ENCODE measurements around the gene OR4F6. TPM values are rescaled to one million over a fixed set of nuclear protein-coding genes. Genes with fewer than 3 reads are reported as not detected.
"Not testable (repeated sequence)": the region's sequence is repeated elsewhere in the genome, so short reads cannot be mapped to it uniquely, and the experiment has no call there.

Gene OR4F6
- total RNA-seq, 1 donor from 2014 or later = not detected

DNA sequence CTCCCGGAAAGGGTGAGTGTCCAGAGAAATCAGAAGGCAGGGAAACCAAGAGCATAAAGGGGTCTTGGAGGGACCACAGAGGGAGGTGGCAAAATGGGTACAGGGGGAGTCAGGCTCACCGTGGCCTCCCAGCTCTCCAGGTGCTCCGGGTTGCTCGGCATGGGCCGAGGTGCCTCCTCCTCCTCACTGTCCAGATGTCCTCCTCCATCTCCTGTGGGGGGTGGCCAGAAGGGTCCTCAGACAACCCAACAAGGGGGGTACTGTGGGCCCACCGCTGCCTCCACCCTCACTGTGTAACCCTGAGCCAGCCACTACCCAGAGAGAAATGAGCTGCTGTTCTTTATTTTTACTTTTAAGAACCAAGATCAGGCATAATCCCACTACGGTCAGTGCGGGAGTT is 30.4 kb upstream of the OR4F6 start:
- Histone ChIP-seq H3K9me3 (ENCODE audit: low read depth) (no peaks in the 10 kb centered on the region), H3K27ac (no peak overlapping the region), H3F3A (ENCODE audit: low read depth) (no peaks in the 10 kb centered on the region), H3K27me3 (no peaks in the 10 kb centered on the region), H3K4me3 (no peak overlapping the region), H3K9ac (no peak overlapping the region), H2AFZ (replicated peaks) (no peak overlapping the region), H3K4me2 (no peak overlapping the region), H3K79me2 (ENCODE audit: low read depth) (no peaks in the 10 kb centered on the region), H3K4me1 (no peaks in the 10 kb centered on the region), H4K20me1 (ENCODE audit: low read depth) (no peaks in the 10 kb centered on the region), H3K36me3 (no peaks in the 10 kb centered on the region)
- Mint-ChIP-seq H3K36me3 (no peaks in the 10 kb centered on the region), H3K27ac (no peak overlapping the region), H3K9me3 (no peaks in the 10 kb centered on the region), H3K27me3 (ENCODE audit: insufficient read depth, low read depth) (peaks cover 12% of the 10 kb centered on the region), H3K4me3 (no peak overlapping the region), H3K4me1 (no peaks in the 10 kb centered on the region)
- TF ChIP-seq EZH2phosphoT487 (IDR thresholded peaks at IDR 0.05) = no peak
- TF ChIP-seq CTCF (IDR thresholded peaks at IDR 0.05) = no peak
- TF ChIP-seq EZH2 (IDR thresholded peaks at IDR 0.05) = no peak
- no peak for DNase-seq (ENCODE audit: low spot score)

- no peaks in the 10 kb centered on the region for H4K20me1 ChIP-seq (ENCODE audit: low read depth)
- no peak overlapping the region for H3K4me3 ChIP-seq
- no peaks in the 10 kb centered on the region for H3K9me3 Mint-ChIP-seq
- H3K36me3 ChIP-seq = no peaks in the 10 kb centered on the region
- peaks cover 12% of the 10 kb centered on the region for H3K27me3 Mint-ChIP-seq (ENCODE audit: insufficient read depth, low read depth)
- H3K36me3 Mint-ChIP-seq = no peaks in the 10 kb centered on the region
- H3F3A ChIP-seq (ENCODE audit: low read depth) = no peaks in the 10 kb centered on the region
- TF ChIP-seq EZH2 (IDR thresholded peaks at IDR 0.05) (no peak), CTCF (IDR thresholded peaks at IDR 0.05) (peak; percentile 39), EZH2phosphoT487 (IDR thresholded peaks at IDR 0.05) (no peak)
- no peaks in the 10 kb centered on the region for H3K79me2 ChIP-seq (ENCODE audit: low read depth)
- H3K4me1 ChIP-seq = no peaks in the 10 kb centered on the region
- H3K4me3 Mint-ChIP-seq = no peak overlapping the region
- DNase-seq (ENCODE audit: low spot score) = peak; percentile 20
- no peaks in the 10 kb centered on the region for H3K9me3 ChIP-seq (ENCODE audit: low read depth)
- no peak overlapping the region for H2AFZ ChIP-seq (replicated peaks)
- no peak overlapping the region for H3K9ac ChIP-seq
- H3K27ac ChIP-seq = no peak overlapping the region
- no peaks in the 10 kb centered on the region for H3K4me1 Mint-ChIP-seq
- H3K27ac Mint-ChIP-seq = no peak overlapping the region
- H3K4me2 ChIP-seq = no peak overlapping the region
- H3K27me3 ChIP-seq = no peaks in the 10 kb centered on the region
These were observed 29.7 kb upstream of the OR4F6 start for GRCh38 chr15:101773496-101774100.

- no peaks in the 10 kb centered on the region for H3K9me3 ChIP-seq (ENCODE audit: low read depth)
- H3K9me3 Mint-ChIP-seq = no peaks in the 10 kb centered on the region
- no peak overlapping the region for H3K4me2 ChIP-seq
- H3K27me3 Mint-ChIP-seq (ENCODE audit: insufficient read depth, low read depth) = peaks cover 12% of the 10 kb centered on the region
- H4K20me1 ChIP-seq (ENCODE audit: low read depth) = no peaks in the 10 kb centered on the region
- no peaks in the 10 kb centered on the region for H3K36me3 Mint-ChIP-seq
- no peak overlapping the region for H3K27ac Mint-ChIP-seq
- no peaks in the 10 kb centered on the region for H3K4me1 Mint-ChIP-seq
- TF ChIP-seq CTCF (IDR thresholded peaks at IDR 0.05) (no peak), EZH2 (IDR thresholded peaks at IDR 0.05) (no peak), EZH2phosphoT487 (IDR thresholded peaks at IDR 0.05) (no peak)
- no peaks in the 10 kb centered on the region for H3K79me2 ChIP-seq (ENCODE audit: low read depth)
- H2AFZ ChIP-seq (replicated peaks) = no peak overlapping the region
- H3K4me3 Mint-ChIP-seq = no peak overlapping the region
- H3K36me3 ChIP-seq = no peaks in the 10 kb centered on the region
- no peak overlapping the region for H3K27ac ChIP-seq
- H3K4me3 ChIP-seq = no peak overlapping the region
- H3F3A ChIP-seq (ENCODE audit: low read depth) = no peaks in the 10 kb centered on the region
- H3K27me3 ChIP-seq = no peaks in the 10 kb centered on the region
- no peaks in the 10 kb centered on the region for H3K4me1 ChIP-seq
- DNase-seq (ENCODE audit: low spot score) = no peak
- no peak overlapping the region for H3K9ac ChIP-seq
These were observed 28.2 kb upstream of the OR4F6 start for GRCh38 chr15:101775136-101775535.

GRCh38 chr15:101778576-101778975 is 24.7 kb upstream of the OR4F6 start:
- not testable (repeated sequence) for H4K20me1 ChIP-seq (ENCODE audit: low read depth); DNase-seq (ENCODE audit: low spot score); H3K4me3 Mint-ChIP-seq; H3K4me3 ChIP-seq; H3K4me2 ChIP-seq; H3K9me3 Mint-ChIP-seq; H3K79me2 ChIP-seq (ENCODE audit: low read depth); H3K27ac Mint-ChIP-seq; H3K36me3 Mint-ChIP-seq; H3K9ac ChIP-seq; H3K27me3 Mint-ChIP-seq (ENCODE audit: insufficient read depth, low read depth); H3K27me3 ChIP-seq; H3F3A ChIP-seq (ENCODE audit: low read depth); H3K9me3 ChIP-seq (ENCODE audit: low read depth); H2AFZ ChIP-seq (replicated peaks); H3K4me1 Mint-ChIP-seq; H3K36me3 ChIP-seq; H3K27ac ChIP-seq; H3K4me1 ChIP-seq

GRCh38 chr15:101780225-101780624 is 23.1 kb upstream of the OR4F6 start:
- H3K4me3 Mint-ChIP-seq; H3K9me3 ChIP-seq (ENCODE audit: low read depth); H3K9me3 Mint-ChIP-seq; H3K27me3 Mint-ChIP-seq (ENCODE audit: insufficient read depth, low read depth); H3K9ac ChIP-seq; H3K27ac Mint-ChIP-seq; H3K36me3 ChIP-seq; H4K20me1 ChIP-seq (ENCODE audit: low read depth); H3K4me2 ChIP-seq; H3K79me2 ChIP-seq (ENCODE audit: low read depth); H3K36me3 Mint-ChIP-seq; H3K4me1 ChIP-seq; H2AFZ ChIP-seq (replicated peaks); H3K27me3 ChIP-seq; H3K27ac ChIP-seq; H3K4me3 ChIP-seq; H3K4me1 Mint-ChIP-seq; DNase-seq (ENCODE audit: low spot score); H3F3A ChIP-seq (ENCODE audit: low read depth): not testable (repeated sequence)
